Measurements from ENCODE around the gene CREB5. TPM values are rescaled to one million over a fixed set of nuclear protein-coding genes. Genes with fewer than 3 reads are reported as not detected.

CREB5 gene
- total and polyA plus RNA-seq, 2 of the 8 experiments (the other 6 are each of a cell fraction or from before 2014, with no cell fraction given) = 2.4 to 2.7 TPM

DNA sequence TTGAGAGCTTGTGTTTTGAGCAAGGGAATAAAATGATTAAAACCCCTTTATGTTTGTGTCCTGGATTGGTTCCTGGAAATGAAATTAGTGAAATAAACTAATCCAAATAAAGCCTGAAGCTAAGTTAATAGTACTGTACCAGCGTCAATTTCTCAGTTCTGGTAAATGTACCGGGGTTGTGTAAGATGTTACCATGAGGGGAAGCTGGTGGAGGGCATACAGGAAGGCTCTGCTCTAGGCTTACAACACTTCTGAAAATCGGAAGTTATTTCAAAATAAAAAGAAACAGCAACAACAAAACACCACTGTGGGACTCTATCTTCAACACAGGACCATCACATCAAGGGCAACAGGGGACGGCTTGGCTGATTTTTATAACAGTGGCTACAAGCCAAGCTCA lies 257.0 kb downstream of the CREB5 start:
- H3K27ac ChIP-seq (ENCODE audit: low read depth, low read length) = no peak overlapping the region
- no peaks in the 10 kb centered on the region for H3K9me3 ChIP-seq (ENCODE audit: insufficient read depth in 2 of 2, low read depth in 1 of 2, low read length in 1 of 2)
- H4K5ac ChIP-seq (ENCODE audit: insufficient read length, low read depth, low read length) = no peak overlapping the region
- no peaks in the 10 kb centered on the region for H3K79me2 ChIP-seq (ENCODE audit: control insufficient read depth in 1 of 2, insufficient read depth in 2 of 2, low read length in 2 of 2)
- H2BK15ac ChIP-seq (ENCODE audit: low read length) = no peak overlapping the region
- no peaks in the 10 kb centered on the region for H3K36me3 ChIP-seq (ENCODE audit: control insufficient read depth in 2 of 4, insufficient read depth in 4 of 4, low read length in 3 of 4)
- no peak overlapping the region for H3K56ac ChIP-seq (replicated peaks; ENCODE audit: insufficient read length, low read depth, low read length)
- no peaks in the 10 kb centered on the region; the same call in 1 of the 2 replicates for H3K23me2 ChIP-seq (ENCODE audit: low read depth, low read length)
- ChIA-PET CTCF (ENCODE audit: partially characterized antibody) (interaction anchor here (0.5 to 1.3 kb wide), 3 partner anchors 15 to 44 kb away, joined by 3 to 4 read pairs (median 3); no protein-coding TSS in a partner anchor), POLR2A (ENCODE audit: partially characterized antibody) (interaction anchor here (1.5 kb wide), 1 partner anchor 16 kb away, joined by 3 read pairs; no protein-coding TSS in a partner anchor)
- FAIRE-seq = no peak
- no peak for TF ChIP-seq YY1 (IDR thresholded peaks at IDR 0.05; ENCODE audit: low read depth, low read length)
- no peak for TF ChIP-seq EP300 (IDR thresholded peaks at IDR 0.05; ENCODE audit: borderline replicate concordance in 1 of 2, low read depth in 2 of 2, low read length in 2 of 2)
- TF ChIP-seq RAD21 (IDR thresholded peaks at IDR 0.05 in 1 of 2, conservative IDR thresholded peaks at IDR 0.05 in 1 of 2; ENCODE audit: low read depth in 2 of 2, low read length in 2 of 2) = no peak
- TF ChIP-seq KDM1A (IDR thresholded peaks at IDR 0.05; ENCODE audit: borderline replicate concordance, low read length) = no peak
- no peak for TF ChIP-seq HDAC2 (IDR thresholded peaks at IDR 0.05; ENCODE audit: borderline replicate concordance in 1 of 2, low read depth in 2 of 2, low read length in 2 of 2)
- TF ChIP-seq CHD2 (IDR thresholded peaks at IDR 0.05; ENCODE audit: low read length) = no peak
- no peak for TF ChIP-seq EZH2 (IDR thresholded peaks at IDR 0.05; ENCODE audit: low read depth, low read length, severe bottlenecking)
- H2BK120ac ChIP-seq (replicated peaks; ENCODE audit: low read depth, low read length) = no peak overlapping the region
- no peak overlapping the region for H3K4me3 ChIP-seq (ENCODE audit: extremely low read depth in 1 of 4, insufficient read depth in 2 of 4, low read depth in 3 of 4, low read length in 4 of 4)
- H3K18ac ChIP-seq (ENCODE audit: extremely low read depth, low read length) = no peak overlapping the region
- no peak overlapping the region for H4K8ac ChIP-seq (ENCODE audit: extremely low read depth, insufficient read depth, low read length)
- H3K79me1 ChIP-seq (ENCODE audit: low read depth, low read length) = no peaks in the 10 kb centered on the region
- H3K27me3 ChIP-seq (replicated peaks in 1 of 4; ENCODE audit: control insufficient read depth in 3 of 4, extremely low read depth in 1 of 4, insufficient read depth in 3 of 4, low read length in 3 of 4) = no peaks in the 10 kb centered on the region
- H3K4ac ChIP-seq (replicated peaks; ENCODE audit: insufficient read length, low read depth, low read length) = no peak overlapping the region
- WGBS, 2 experiments (ENCODE audit: extremely low coverage in 1 of 2, insufficient coverage in 1 of 2, insufficient read length in 1 of 2, insufficient replicate concordance in 2 of 2, low coverage in 1 of 2, low lambda C conversion rate in 2 of 2, missing lambda C conversion rate in 1 of 2) = 78% methylated on average over 4 of the region's 4 CpGs; no CpG with 5 or more reads in 1 of the 2 experiments
- H3K9ac ChIP-seq (replicated peaks in 1 of 4; ENCODE audit: extremely low read depth in 1 of 4, low read depth in 3 of 4, low read length in 3 of 4) = no peak overlapping the region
- peak overlapping the region; percentile 31; the same call in 1 of the 2 replicates for H2BK12ac ChIP-seq (ENCODE audit: low read depth, low read length)
- H3K4me2 ChIP-seq (ENCODE audit: insufficient read depth in 1 of 2, low read depth in 2 of 2, low read length in 2 of 2) = no peak overlapping the region
- no peaks in the 10 kb centered on the region for H4K20me1 ChIP-seq (replicated peaks in 1 of 2; ENCODE audit: control insufficient read depth in 1 of 2, insufficient read depth in 2 of 2, low read length in 2 of 2)
- H3K4me1 ChIP-seq (replicated peaks in 1 of 4; ENCODE audit: control insufficient read depth in 3 of 4, insufficient read depth in 4 of 4, low read length in 3 of 4) = peaks cover 0 to 9% (median 3%) of the 10 kb centered on the region in 4 experiments; a peak in 4 of 7 replicates
- DNase-seq (ENCODE audit: low read depth in 1 of 2, low spot score in 2 of 2) = no peak
- no peak overlapping the region for H2BK5ac ChIP-seq (ENCODE audit: low read depth, low read length)
- H2BK20ac ChIP-seq (ENCODE audit: low read length) = 0 out of 2 replicates have a peak overlapping the region, but pooled peaks have one; percentile 13
- no peak overlapping the region for H4K91ac ChIP-seq (replicated peaks; ENCODE audit: insufficient read length, low read length)
- no peak overlapping the region for H3K14ac ChIP-seq (ENCODE audit: insufficient read length)
- H2AK5ac ChIP-seq (ENCODE audit: low read depth, low read length) = no peak overlapping the region
- H3K23ac ChIP-seq (ENCODE audit: insufficient read length) = no peak overlapping the region
- H2AFZ ChIP-seq (ENCODE audit: low read length) = 0 out of 2 replicates have a peak overlapping the region, but pooled peaks have one; percentile 37
